ENCODE measurements around the gene RELCH. TPM values are rescaled to one million over a fixed set of nuclear protein-coding genes. Genes with fewer than 3 reads are reported as not detected.
A peak's percentile ranks its signal among the peaks of the same experiment; 100 is the strongest.

RELCH gene
- total RNA-seq, 1 donor from 2014 or later, result 22.4 TPM

GRCh38 chr18:62236252-62236651 lies 49.2 kb downstream of the RELCH start:
- TF ChIP-seq CTCF (conservative IDR thresholded peaks at IDR 0.05), result no peak
- Mint-ChIP-seq H3K36me3 (ENCODE audit: low read depth) (peaks cover 36% of the 10 kb centered on the region), H3K27ac (ENCODE audit: unreplicated experiment) (no peak overlapping the region), H3K27me3 (ENCODE audit: low read depth) (no peaks in the 10 kb centered on the region), H3K9me3 (peaks cover 7% of the 10 kb centered on the region), H3K4me3 (no peak overlapping the region), H3K4me1 (no peaks in the 10 kb centered on the region)
- no peak for DNase-seq (ENCODE audit: low read depth, low spot score)

GRCh38 chr18:62239475-62239874 lies 52.4 kb downstream of the RELCH start:
- TF ChIP-seq CTCF (conservative IDR thresholded peaks at IDR 0.05), result peak; percentile 35
- no peak overlapping the region for H3K4me3 Mint-ChIP-seq

GRCh38 chr18:62242955-62243354 lies 55.9 kb downstream of the RELCH start:
- Mint-ChIP-seq H3K27me3 (ENCODE audit: low read depth) (no peaks in the 10 kb centered on the region), H3K4me3 (no peak overlapping the region), H3K4me1 (no peaks in the 10 kb centered on the region)

More at GRCh38 chr18:62239475-62239874, 52.4 kb downstream of the RELCH start:
- Mint-ChIP-seq H3K27me3 (ENCODE audit: low read depth) (no peaks in the 10 kb centered on the region), H3K36me3 (ENCODE audit: low read depth) (peaks cover 36% of the 10 kb centered on the region), H3K27ac (ENCODE audit: unreplicated experiment) (no peak overlapping the region), H3K4me1 (no peaks in the 10 kb centered on the region), H3K9me3 (peaks cover 7% of the 10 kb centered on the region)
- no peak for DNase-seq (ENCODE audit: low read depth, low spot score)

GRCh38 chr18:62245177-62245576 lies 58.1 kb downstream of the RELCH start:
- no peak overlapping the region for H3K4me3 Mint-ChIP-seq
- no peak overlapping the region for H3K27ac Mint-ChIP-seq (ENCODE audit: unreplicated experiment)
- no peaks in the 10 kb centered on the region for H3K4me1 Mint-ChIP-seq
- peaks cover 3% of the 10 kb centered on the region for H3K9me3 Mint-ChIP-seq
- no peak for TF ChIP-seq CTCF (conservative IDR thresholded peaks at IDR 0.05)
- peaks cover 11% of the 10 kb centered on the region for H3K36me3 Mint-ChIP-seq (ENCODE audit: low read depth)
- DNase-seq (ENCODE audit: low read depth, low spot score), result no peak
- no peaks in the 10 kb centered on the region for H3K27me3 Mint-ChIP-seq (ENCODE audit: low read depth)

More at GRCh38 chr18:62242955-62243354, 55.9 kb downstream of the RELCH start:
- no peak for TF ChIP-seq CTCF (conservative IDR thresholded peaks at IDR 0.05)
- H3K27ac Mint-ChIP-seq (ENCODE audit: unreplicated experiment), result no peak overlapping the region
- peaks cover 20% of the 10 kb centered on the region for H3K36me3 Mint-ChIP-seq (ENCODE audit: low read depth)
- peaks cover 3% of the 10 kb centered on the region for H3K9me3 Mint-ChIP-seq
- no peak for DNase-seq (ENCODE audit: low read depth, low spot score)

- H3K36me3 Mint-ChIP-seq (ENCODE audit: low read depth), result peaks cover 9% of the 10 kb centered on the region
Observed at GRCh38 chr18:62245699-62246098, 58.6 kb downstream of the RELCH start.

More at GRCh38 chr18:62245699-62246098, 58.6 kb downstream of the RELCH start:
- H3K27me3 Mint-ChIP-seq (ENCODE audit: low read depth), result no peaks in the 10 kb centered on the region
- peak; percentile 49 for TF ChIP-seq CTCF (conservative IDR thresholded peaks at IDR 0.05)
- H3K4me3 Mint-ChIP-seq, result no peak overlapping the region
- no peak for DNase-seq (ENCODE audit: low read depth, low spot score)
- H3K9me3 Mint-ChIP-seq, result peaks cover 3% of the 10 kb centered on the region
- no peaks in the 10 kb centered on the region for H3K4me1 Mint-ChIP-seq
- H3K27ac Mint-ChIP-seq (ENCODE audit: unreplicated experiment), result no peak overlapping the region

All from neural crest cell (in vitro differentiated cells).